Mesendoderm (in vitro differentiated cells): ENCODE results near the gene HSD17B4. TPM values are rescaled to one million over a fixed set of nuclear protein-coding genes. Genes with fewer than 3 reads are reported as not detected.
A peak's percentile ranks its signal among the peaks of the same experiment; 100 is the strongest.

Source experiments
- DNase-seq: peaks from one replicate; pipeline ENCODE4 v3.0.0; 2013
- H2AK5ac ChIP-seq: 2 replicates; pipeline ENCODE4 v1.6.1; 2013; ENCODE audit warnings: low read length, inconsistent platforms
- H2BK120ac ChIP-seq: 2 replicates; pipeline ENCODE4 v1.6.1; 2013; ENCODE audit warnings: low read depth, mild to moderate bottlenecking, low read length, moderate library complexity, mixed read lengths
- H2BK15ac ChIP-seq: replicated peaks from 2 replicates; pipeline ENCODE4 v1.6.1; 2013; ENCODE audit warnings: low read depth, mild to moderate bottlenecking, moderate library complexity
- H2BK5ac ChIP-seq: 2 replicates; pipeline ENCODE4 v1.6.1; 2013; ENCODE audit warnings: low read length, inconsistent platforms
- H3K18ac ChIP-seq: 2 replicates; pipeline ENCODE4 v1.6.1; 2013; ENCODE audit warnings: mild to moderate bottlenecking, low read length, mixed read lengths
- H3K23ac ChIP-seq: one replicate; pipeline ENCODE4 v1.6.1; 2013; ENCODE audit warnings: low read length
- H3K27ac ChIP-seq: 2 replicates; pipeline ENCODE4 v1.5.1; 2013; ENCODE audit warnings: low read depth, mild to moderate bottlenecking, inconsistent platforms, low read length, moderate library complexity
- H3K27me3 ChIP-seq: 2 replicates; pipeline ENCODE4 v1.6.1; 2013; ENCODE audit warnings: low read length, control low read depth, mild to moderate bottlenecking, inconsistent platforms; ENCODE audit not compliant: insufficient read depth, poor library complexity
- H3K36me3 ChIP-seq: 2 replicates; pipeline ENCODE4 v1.6.1; 2013; ENCODE audit warnings: low read length, inconsistent platforms; ENCODE audit not compliant: control insufficient read depth, insufficient read depth
- H3K4ac ChIP-seq: one replicate; pipeline ENCODE4 v1.6.1; 2013; ENCODE audit warnings: low read depth, mild to moderate bottlenecking, low read length, moderate library complexity
- H3K4me1 ChIP-seq: 2 replicates; pipeline ENCODE4 v1.6.1; 2013; ENCODE audit warnings: low read depth, low read length, inconsistent platforms; ENCODE audit not compliant: control insufficient read depth
- H3K4me2 ChIP-seq: 2 replicates; pipeline ENCODE4 v1.6.1; 2013; ENCODE audit warnings: low read length
- H3K4me3 ChIP-seq: 2 replicates; pipeline ENCODE4 v1.5.1; 2013; ENCODE audit warnings: mild to moderate bottlenecking, low read length
- H3K56ac ChIP-seq: one replicate; pipeline ENCODE4 v1.6.1; 2013; ENCODE audit warnings: low read length
- H3K79me1 ChIP-seq: 2 replicates; pipeline ENCODE4 v1.6.1; 2013; ENCODE audit warnings: low read length, inconsistent platforms
- H3K79me2 ChIP-seq: 2 replicates; pipeline ENCODE4 v1.6.1; 2013; ENCODE audit warnings: mild to moderate bottlenecking, low read length; ENCODE audit not compliant: control insufficient read depth, insufficient read depth
- H3K9ac ChIP-seq: 2 replicates; pipeline ENCODE4 v1.6.1; 2013; ENCODE audit warnings: low read length, inconsistent platforms
- H4K5ac ChIP-seq: one replicate; pipeline ENCODE4 v1.6.1; 2013; ENCODE audit warnings: low read length
- H4K8ac ChIP-seq: one replicate; pipeline ENCODE4 v1.6.1; 2013; ENCODE audit warnings: low read depth, mild to moderate bottlenecking, control low read depth, low read length, moderate library complexity
- WGBS: extraction: QIAGEN DNeasy Blood & Tissue Kit; methylation state at CpG from one replicate; pipeline ENCODE4 v1.1.7; 2013; ENCODE audit warnings: low lambda C conversion rate, missing lambda C conversion rate; ENCODE audit not compliant: insufficient coverage; ENCODE audit errors: extremely low coverage; 5-methylcytosine and 5-hydroxymethylcytosine counted together
- polyA plus RNA-seq, 2 experiments: library from polyadenylated mRNA; stranded (reverse); fragments of 200-250 nt; gene quantifications; one replicate each; pipeline ENCODE4 v1.2.3, GENCODE V29; 2013

The HSD17B4 gene
- 337 TPM for polyA plus RNA-seq (2013, experiment 1 of 2)
- polyA plus RNA-seq (2013, experiment 2 of 2) = 318 TPM

DNA sequence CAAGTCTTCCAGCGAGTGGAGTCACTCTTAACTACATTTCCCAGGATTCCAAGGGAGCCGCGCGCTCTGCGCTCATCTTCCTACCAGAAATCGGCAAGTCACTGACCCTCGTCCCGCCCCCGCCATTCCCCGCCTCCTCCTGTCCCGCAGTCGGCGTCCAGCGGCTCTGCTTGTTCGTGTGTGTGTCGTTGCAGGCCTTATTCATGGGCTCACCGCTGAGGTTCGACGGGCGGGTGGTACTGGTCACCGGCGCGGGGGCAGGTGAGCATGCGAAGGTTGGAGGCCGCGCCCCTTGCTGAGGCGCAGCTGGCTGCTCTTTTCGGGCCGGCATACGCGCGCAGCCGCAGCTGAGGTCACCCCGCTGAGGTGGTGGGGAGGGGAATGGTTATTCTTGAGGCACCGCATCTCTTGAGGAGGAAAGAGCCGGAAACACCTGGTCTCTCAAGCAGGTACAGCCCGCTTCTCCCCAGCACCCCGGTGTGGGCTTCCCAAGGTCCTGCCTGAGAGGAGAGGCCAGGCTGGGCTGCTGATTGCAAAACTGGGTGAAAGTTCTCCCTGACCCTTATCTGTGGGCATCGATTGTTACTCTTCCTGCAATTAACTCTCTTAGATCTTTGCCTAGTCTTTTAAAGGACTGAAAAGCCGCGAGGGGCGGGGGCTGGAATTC lies at the start of gene HSD17B4:
HSD17B4 (plus strand) TSS at position 125 of the 667 bp plus-strand sequence; CDS start at position 204, 79 bp downstream.
- peaks cover 4% of the 10 kb centered on the region for H3K4me1 ChIP-seq
- WGBS = no CpG with 5 or more reads among the region's 42 CpGs
- H3K27me3 ChIP-seq = no peaks in the 10 kb centered on the region
- peak within 1 kb of the TSS; percentile 92 for H3K4me2 ChIP-seq
- peak within 1 kb of the TSS; percentile 39 for H3K4ac ChIP-seq
- peak within 1 kb of the TSS; percentile 81 for H2BK5ac ChIP-seq
- peak within 1 kb of the TSS; percentile 38 for H3K23ac ChIP-seq
- H2BK120ac ChIP-seq = no peak within 1 kb of the TSS
- peaks cover 10% of the 10 kb centered on the region for H3K79me1 ChIP-seq
- no peak within 1 kb of the TSS for H4K5ac ChIP-seq
- H3K79me2 ChIP-seq = peaks cover 24% of the 10 kb centered on the region
- H4K8ac ChIP-seq = no peak within 1 kb of the TSS
- peak within 1 kb of the TSS; percentile 20 for H3K18ac ChIP-seq
- H3K56ac ChIP-seq = peak within 1 kb of the TSS; percentile 99
- H3K36me3 ChIP-seq = no peaks in the 10 kb centered on the region
- no peak within 1 kb of the TSS for H2BK15ac ChIP-seq
- peak; percentile 97 for DNase-seq
- H2AK5ac ChIP-seq = no peak within 1 kb of the TSS
- H3K27ac ChIP-seq = peak within 1 kb of the TSS; percentile 69
- peak within 1 kb of the TSS; percentile 91 for H3K9ac ChIP-seq
- H3K4me3 ChIP-seq = peak within 1 kb of the TSS; percentile 75

DNA sequence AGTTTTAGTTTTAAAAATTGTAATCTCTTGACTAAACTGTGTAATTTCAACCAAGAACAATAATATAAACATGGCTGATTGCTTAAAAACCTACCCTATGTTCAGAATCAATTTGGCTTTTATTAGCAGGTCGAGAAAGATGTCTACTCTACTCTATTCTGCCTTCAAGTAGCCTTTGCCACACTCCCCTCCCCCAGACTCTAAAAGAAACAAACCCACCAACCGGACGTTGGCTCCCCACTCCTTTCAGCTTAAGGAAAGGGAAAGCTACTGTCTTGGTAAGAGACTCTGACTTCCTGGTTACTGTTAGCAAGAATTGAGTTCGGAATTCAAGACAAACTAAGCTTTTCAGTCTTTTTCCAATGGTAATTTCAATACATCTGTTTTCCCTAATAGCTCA lies 49.7 kb upstream of the HSD17B4 start:
- WGBS = no CpG with 5 or more reads among the region's 4 CpGs
- no peak overlapping the region for H3K27ac ChIP-seq
- peak; percentile 31 for DNase-seq

GRCh38 chr5:119404033-119404432 lies 48.3 kb upstream of the HSD17B4 start:
- DNase-seq = no peak
- Histone ChIP-seq H3K9ac (no peak overlapping the region), H2BK5ac (no peak overlapping the region), H3K4me2 (no peak overlapping the region), H3K36me3 (no peaks in the 10 kb centered on the region), H3K4me1 (no peaks in the 10 kb centered on the region), H3K79me2 (no peaks in the 10 kb centered on the region), H4K8ac (no peak overlapping the region), H3K27me3 (no peaks in the 10 kb centered on the region), H3K4me3 (no peak overlapping the region), H3K18ac (no peak overlapping the region), H2AK5ac (no peak overlapping the region), H3K56ac (no peak overlapping the region), H2BK15ac (no peak overlapping the region), H3K4ac (no peak overlapping the region), H2BK120ac (no peak overlapping the region), H3K79me1 (no peaks in the 10 kb centered on the region), H3K23ac (no peak overlapping the region), H4K5ac (no peak overlapping the region), H3K27ac (no peak overlapping the region)
- WGBS = no CpG with 5 or more reads among the region's 2 CpGs

More for the DNA sequence above, 49.7 kb upstream of the HSD17B4 start:
- no peaks in the 10 kb centered on the region for H3K27me3 ChIP-seq
- H3K4ac ChIP-seq = no peak overlapping the region
- H3K23ac ChIP-seq = no peak overlapping the region
- H4K8ac ChIP-seq = no peak overlapping the region
- H3K4me2 ChIP-seq = no peak overlapping the region
- no peaks in the 10 kb centered on the region for H3K79me1 ChIP-seq
- no peak overlapping the region for H2BK15ac ChIP-seq
- H3K79me2 ChIP-seq = no peaks in the 10 kb centered on the region
- no peak overlapping the region for H3K9ac ChIP-seq
- H4K5ac ChIP-seq = no peak overlapping the region
- no peak overlapping the region for H2BK5ac ChIP-seq
- no peak overlapping the region for H2AK5ac ChIP-seq
- no peaks in the 10 kb centered on the region for H3K4me1 ChIP-seq
- H3K36me3 ChIP-seq = no peaks in the 10 kb centered on the region
- no peak overlapping the region for H2BK120ac ChIP-seq
- H3K56ac ChIP-seq = no peak overlapping the region
- H3K18ac ChIP-seq = no peak overlapping the region
- H3K4me3 ChIP-seq = no peak overlapping the region

DNA sequence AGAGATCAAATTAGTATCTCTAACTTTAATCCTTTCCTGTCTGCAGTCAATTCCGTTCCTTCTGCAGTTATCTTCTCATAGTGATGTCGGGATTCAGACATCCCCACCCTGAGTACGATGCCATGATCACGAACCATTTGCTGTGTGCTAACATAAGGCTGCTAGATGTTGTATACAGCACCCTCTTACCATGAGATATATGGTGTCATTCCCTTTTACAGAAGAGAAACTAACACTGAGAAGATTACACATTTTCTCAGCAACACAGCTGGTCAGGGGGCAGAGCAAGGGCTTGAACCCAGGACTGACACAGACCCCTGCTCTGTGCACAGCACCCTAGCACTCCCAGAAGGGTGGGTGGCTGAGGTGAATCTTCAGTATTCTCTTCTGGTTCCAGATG lies 46.9 kb upstream of the HSD17B4 start:
- Histone ChIP-seq H3K4me2 (no peak overlapping the region), H3K18ac (no peak overlapping the region), H3K4ac (no peak overlapping the region), H2AK5ac (no peak overlapping the region), H2BK15ac (no peak overlapping the region), H3K23ac (no peak overlapping the region), H2BK5ac (no peak overlapping the region), H2BK120ac (no peak overlapping the region), H4K8ac (no peak overlapping the region), H3K4me1 (peaks cover 2% of the 10 kb centered on the region), H4K5ac (no peak overlapping the region), H3K4me3 (no peak overlapping the region), H3K9ac (no peak overlapping the region), H3K56ac (no peak overlapping the region), H3K36me3 (no peaks in the 10 kb centered on the region), H3K79me1 (no peaks in the 10 kb centered on the region), H3K27ac (no peak overlapping the region), H3K27me3 (no peaks in the 10 kb centered on the region), H3K79me2 (no peaks in the 10 kb centered on the region)
- no peak for DNase-seq
- WGBS = no CpG with 5 or more reads among the region's 4 CpGs

DNA sequence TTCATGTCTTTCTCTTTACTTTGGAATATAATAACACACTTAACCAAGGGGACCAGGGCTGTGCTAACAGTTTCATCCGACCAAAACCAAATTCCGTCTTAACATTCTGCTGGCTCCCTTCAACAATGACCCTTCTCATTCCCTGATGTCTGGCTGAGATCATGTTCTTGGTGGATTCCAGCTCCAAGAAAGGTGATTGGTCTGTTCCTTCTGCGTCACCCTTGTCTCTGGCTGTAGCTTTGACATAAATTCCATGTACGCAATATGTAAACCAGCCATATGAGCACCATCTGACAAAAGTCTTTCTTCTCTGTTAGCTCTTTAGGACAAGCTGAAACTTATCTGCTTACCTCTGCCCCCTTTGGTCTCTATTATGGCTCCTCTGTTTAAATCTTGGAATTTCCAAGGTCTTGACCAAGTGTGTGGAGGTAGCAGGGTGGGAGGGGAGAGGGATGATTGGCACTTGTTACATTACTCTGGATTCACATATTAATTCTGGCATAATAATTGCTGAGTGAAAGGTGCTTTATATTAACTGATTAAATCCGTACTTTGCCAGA lies 45.7 kb upstream of the HSD17B4 start:
- Histone ChIP-seq H3K4me2 (no peak overlapping the region), H4K8ac (no peak overlapping the region), H3K4me3 (no peak overlapping the region), H3K4ac (no peak overlapping the region), H3K79me2 (no peaks in the 10 kb centered on the region), H2BK5ac (no peak overlapping the region), H3K36me3 (no peaks in the 10 kb centered on the region), H4K5ac (no peak overlapping the region), H3K27me3 (no peaks in the 10 kb centered on the region), H3K9ac (no peak overlapping the region), H3K79me1 (no peaks in the 10 kb centered on the region), H2AK5ac (no peak overlapping the region), H2BK15ac (no peak overlapping the region), H3K23ac (no peak overlapping the region), H3K4me1 (peaks cover 6% of the 10 kb centered on the region), H3K27ac (no peak overlapping the region), H3K56ac (peak overlapping the region; percentile 8), H2BK120ac (no peak overlapping the region), H3K18ac (no peak overlapping the region)
- DNase-seq = no peak
- no CpG with 5 or more reads among the region's 5 CpGs for WGBS
